HG03103 (cell line): ENCODE measurements around the gene PKD1.

Source experiments
- ATAC-seq: cut with Tn5 transposase; IDR thresholded peaks from one replicate; pipeline ENCODE4 v1.9.1; 2021; ENCODE audit warnings: low read depth; ENCODE audit not compliant: unreplicated experiment

PKD1 gene

GRCh38 chr16:2170587-2171435 lies 35.1 kb upstream of the PKD1 start:
- no peak for ATAC-seq

GRCh38 chr16:2170080-2170479 lies 34.4 kb upstream of the PKD1 start:
- ATAC-seq = no peak

GRCh38 chr16:2167068-2167638 lies 31.5 kb upstream of the PKD1 start:
- ATAC-seq = no peak

- no peak for ATAC-seq
These were observed 30.8 kb upstream of the PKD1 start for GRCh38 chr16:2166263-2167067.

GRCh38 chr16:2165861-2166260 lies 30.2 kb upstream of the PKD1 start:
- no peak for ATAC-seq

GRCh38 chr16:2163211-2163881 lies 27.6 kb upstream of the PKD1 start:
- no peak for ATAC-seq

GRCh38 chr16:2162676-2163118 lies 27.0 kb upstream of the PKD1 start:
- ATAC-seq = no peak

GRCh38 chr16:2161911-2162310 lies 26.2 kb upstream of the PKD1 start:
- ATAC-seq = no peak

GRCh38 chr16:2160915-2161551 lies 25.3 kb upstream of the PKD1 start:
- ATAC-seq = no peak

GRCh38 chr16:2159175-2159838 lies 23.6 kb upstream of the PKD1 start:
- ATAC-seq = no peak

- ATAC-seq = no peak
These were observed 22.6 kb upstream of the PKD1 start for GRCh38 chr16:2158262-2158638.

GRCh38 chr16:2157480-2158261 lies 22.0 kb upstream of the PKD1 start:
- ATAC-seq = no peak

- no peak for ATAC-seq
These were observed 21.1 kb upstream of the PKD1 start for GRCh38 chr16:2156849-2157224.

- ATAC-seq = no peak
These were observed 20.5 kb upstream of the PKD1 start for GRCh38 chr16:2155977-2156848.

- ATAC-seq = peak; percentile 72
These were observed 19.6 kb upstream of the PKD1 start, which contains the start of gene TRAF7 for GRCh38 chr16:2155091-2155950. TRAF7 (plus strand) TSS chr16:2155782; CDS start chr16:2163921, 8,139 bp downstream.

- ATAC-seq = no peak
These were observed 18.9 kb upstream of the PKD1 start for GRCh38 chr16:2154533-2155090.
